ENCODE measurements around the gene OR56A3.

DNA sequence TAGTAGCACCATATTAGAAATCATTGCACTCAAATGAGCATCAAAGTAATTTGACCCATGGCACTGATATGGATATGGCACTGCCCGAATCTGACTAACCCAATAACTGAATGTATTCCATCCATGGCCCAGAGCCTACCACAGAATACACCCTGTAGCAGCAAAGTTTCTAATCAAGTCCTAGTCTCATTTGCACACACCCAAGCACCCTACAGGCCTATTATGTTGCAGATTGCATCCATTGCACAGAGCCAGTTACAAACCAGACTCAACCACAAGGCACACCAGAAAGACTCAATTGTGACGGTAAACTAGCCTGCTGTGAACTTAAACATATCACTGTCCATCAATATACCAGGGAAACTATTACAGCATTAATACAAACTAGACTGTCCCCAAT, 42.5 kb upstream of the OR56A3 start:
- TF ChIP-seq, protein P1, sequence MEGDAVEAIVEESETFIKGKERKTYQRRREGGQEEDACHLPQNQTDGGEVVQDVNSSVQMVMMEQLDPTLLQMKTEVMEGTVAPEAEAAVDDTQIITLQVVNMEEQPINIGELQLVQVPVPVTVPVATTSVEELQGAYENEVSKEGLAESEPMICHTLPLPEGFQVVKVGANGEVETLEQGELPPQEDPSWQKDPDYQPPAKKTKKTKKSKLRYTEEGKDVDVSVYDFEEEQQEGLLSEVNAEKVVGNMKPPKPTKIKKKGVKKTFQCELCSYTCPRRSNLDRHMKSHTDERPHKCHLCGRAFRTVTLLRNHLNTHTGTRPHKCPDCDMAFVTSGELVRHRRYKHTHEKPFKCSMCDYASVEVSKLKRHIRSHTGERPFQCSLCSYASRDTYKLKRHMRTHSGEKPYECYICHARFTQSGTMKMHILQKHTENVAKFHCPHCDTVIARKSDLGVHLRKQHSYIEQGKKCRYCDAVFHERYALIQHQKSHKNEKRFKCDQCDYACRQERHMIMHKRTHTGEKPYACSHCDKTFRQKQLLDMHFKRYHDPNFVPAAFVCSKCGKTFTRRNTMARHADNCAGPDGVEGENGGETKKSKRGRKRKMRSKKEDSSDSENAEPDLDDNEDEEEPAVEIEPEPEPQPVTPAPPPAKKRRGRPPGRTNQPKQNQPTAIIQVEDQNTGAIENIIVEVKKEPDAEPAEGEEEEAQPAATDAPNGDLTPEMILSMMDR (IDR thresholded peaks at IDR 0.05): no peak
- TF ChIP-seq, protein P2, sequence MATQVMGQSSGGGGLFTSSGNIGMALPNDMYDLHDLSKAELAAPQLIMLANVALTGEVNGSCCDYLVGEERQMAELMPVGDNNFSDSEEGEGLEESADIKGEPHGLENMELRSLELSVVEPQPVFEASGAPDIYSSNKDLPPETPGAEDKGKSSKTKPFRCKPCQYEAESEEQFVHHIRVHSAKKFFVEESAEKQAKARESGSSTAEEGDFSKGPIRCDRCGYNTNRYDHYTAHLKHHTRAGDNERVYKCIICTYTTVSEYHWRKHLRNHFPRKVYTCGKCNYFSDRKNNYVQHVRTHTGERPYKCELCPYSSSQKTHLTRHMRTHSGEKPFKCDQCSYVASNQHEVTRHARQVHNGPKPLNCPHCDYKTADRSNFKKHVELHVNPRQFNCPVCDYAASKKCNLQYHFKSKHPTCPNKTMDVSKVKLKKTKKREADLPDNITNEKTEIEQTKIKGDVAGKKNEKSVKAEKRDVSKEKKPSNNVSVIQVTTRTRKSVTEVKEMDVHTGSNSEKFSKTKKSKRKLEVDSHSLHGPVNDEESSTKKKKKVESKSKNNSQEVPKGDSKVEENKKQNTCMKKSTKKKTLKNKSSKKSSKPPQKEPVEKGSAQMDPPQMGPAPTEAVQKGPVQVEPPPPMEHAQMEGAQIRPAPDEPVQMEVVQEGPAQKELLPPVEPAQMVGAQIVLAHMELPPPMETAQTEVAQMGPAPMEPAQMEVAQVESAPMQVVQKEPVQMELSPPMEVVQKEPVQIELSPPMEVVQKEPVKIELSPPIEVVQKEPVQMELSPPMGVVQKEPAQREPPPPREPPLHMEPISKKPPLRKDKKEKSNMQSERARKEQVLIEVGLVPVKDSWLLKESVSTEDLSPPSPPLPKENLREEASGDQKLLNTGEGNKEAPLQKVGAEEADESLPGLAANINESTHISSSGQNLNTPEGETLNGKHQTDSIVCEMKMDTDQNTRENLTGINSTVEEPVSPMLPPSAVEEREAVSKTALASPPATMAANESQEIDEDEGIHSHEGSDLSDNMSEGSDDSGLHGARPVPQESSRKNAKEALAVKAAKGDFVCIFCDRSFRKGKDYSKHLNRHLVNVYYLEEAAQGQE (IDR thresholded peaks at IDR 0.05; ENCODE audit: insufficient read depth in 1 of 2, low read depth in 2 of 2, low read length in 1 of 2): no peak
- TF ChIP-seq SIN3A (IDR thresholded peaks at IDR 0.05; ENCODE audit: borderline replicate concordance, insufficient read depth, low read depth, low read length) (no peak), TCF7L2 (IDR thresholded peaks at IDR 0.05; ENCODE audit: low read depth, low read length) (no peak), POLR2AphosphoS5 (IDR thresholded peaks at IDR 0.05; ENCODE audit: low read depth, low read length) (no peak)

Measured in Panc1 (cell line).